HFFc6 (cell line): ENCODE measurements around the gene NAALADL1. TPM values are rescaled to one million over a fixed set of nuclear protein-coding genes. Genes with fewer than 3 reads are reported as not detected.

ENCODE experiments used
- DNase-seq: peaks from one replicate; pipeline ENCODE4 v3.0.0-alpha.2; 2018
- H3K27ac Mint-ChIP-seq: 2 replicates; pipeline ENCODE4 v1.8.0; 2020; ENCODE audit warnings: mild to moderate bottlenecking, mixed read lengths
- H3K27me3 Mint-ChIP-seq: 2 replicates; pipeline ENCODE4 v1.8.0; 2021; ENCODE audit warnings: mild to moderate bottlenecking, moderate library complexity, mixed read lengths; ENCODE audit not compliant: insufficient read depth
- H3K36me3 Mint-ChIP-seq: 2 replicates; pipeline ENCODE4 v1.8.0; 2021; ENCODE audit warnings: low read depth, mixed read lengths
- H3K4me1 Mint-ChIP-seq: 2 replicates; pipeline ENCODE4 v1.8.0; 2020; ENCODE audit warnings: low read depth, mixed read lengths
- H3K4me3 Mint-ChIP-seq: 2 replicates; pipeline ENCODE4 v1.8.0; 2020; ENCODE audit warnings: mild to moderate bottlenecking, moderate library complexity, mixed read lengths
- H3K9me3 Mint-ChIP-seq: 2 replicates; pipeline ENCODE4 v1.8.0; 2020; ENCODE audit warnings: mild to moderate bottlenecking, mixed read lengths
- total RNA-seq, 6 experiments: library from RNA; stranded (reverse); fragmentation: NEBNext Ultra II Directional; extraction: Animal tissue kit (Norgen Biotek cat#: 25700); gene quantifications; 2 replicates in 1 of 6; 3 replicates in 5 of 6; pipeline ENCODE4 v1.2.3, GENCODE V29; 2021
- TF ChIP-seq, protein P1 (sequence below): fragments of 200-600 bp; sonication (generic); IDR thresholded peaks from 2 replicates; pipeline ENCODE4 v1.5.0; 2021; ENCODE audit warnings: antibody characterized with exemption, mild to moderate bottlenecking

The NAALADL1 gene
- total RNA-seq, 6 experiments from 2014 or later = not detected

GRCh38 chr11:65078151-65078550 lies 19.8 kb upstream of the NAALADL1 start:
- Mint-ChIP-seq H3K9me3 (no peaks in the 10 kb centered on the region), H3K27ac (no peak overlapping the region; the same call in 1 of the 2 replicates), H3K4me3 (no peak overlapping the region), H3K36me3 (peaks cover 22% of the 10 kb centered on the region), H3K4me1 (peaks cover 39% of the 10 kb centered on the region), H3K27me3 (peaks cover 2% of the 10 kb centered on the region; the same call in 1 of the 2 replicates)
- TF ChIP-seq, protein P1, sequence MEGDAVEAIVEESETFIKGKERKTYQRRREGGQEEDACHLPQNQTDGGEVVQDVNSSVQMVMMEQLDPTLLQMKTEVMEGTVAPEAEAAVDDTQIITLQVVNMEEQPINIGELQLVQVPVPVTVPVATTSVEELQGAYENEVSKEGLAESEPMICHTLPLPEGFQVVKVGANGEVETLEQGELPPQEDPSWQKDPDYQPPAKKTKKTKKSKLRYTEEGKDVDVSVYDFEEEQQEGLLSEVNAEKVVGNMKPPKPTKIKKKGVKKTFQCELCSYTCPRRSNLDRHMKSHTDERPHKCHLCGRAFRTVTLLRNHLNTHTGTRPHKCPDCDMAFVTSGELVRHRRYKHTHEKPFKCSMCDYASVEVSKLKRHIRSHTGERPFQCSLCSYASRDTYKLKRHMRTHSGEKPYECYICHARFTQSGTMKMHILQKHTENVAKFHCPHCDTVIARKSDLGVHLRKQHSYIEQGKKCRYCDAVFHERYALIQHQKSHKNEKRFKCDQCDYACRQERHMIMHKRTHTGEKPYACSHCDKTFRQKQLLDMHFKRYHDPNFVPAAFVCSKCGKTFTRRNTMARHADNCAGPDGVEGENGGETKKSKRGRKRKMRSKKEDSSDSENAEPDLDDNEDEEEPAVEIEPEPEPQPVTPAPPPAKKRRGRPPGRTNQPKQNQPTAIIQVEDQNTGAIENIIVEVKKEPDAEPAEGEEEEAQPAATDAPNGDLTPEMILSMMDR = peak; percentile 82
- DNase-seq = peak; percentile 24

DNA sequence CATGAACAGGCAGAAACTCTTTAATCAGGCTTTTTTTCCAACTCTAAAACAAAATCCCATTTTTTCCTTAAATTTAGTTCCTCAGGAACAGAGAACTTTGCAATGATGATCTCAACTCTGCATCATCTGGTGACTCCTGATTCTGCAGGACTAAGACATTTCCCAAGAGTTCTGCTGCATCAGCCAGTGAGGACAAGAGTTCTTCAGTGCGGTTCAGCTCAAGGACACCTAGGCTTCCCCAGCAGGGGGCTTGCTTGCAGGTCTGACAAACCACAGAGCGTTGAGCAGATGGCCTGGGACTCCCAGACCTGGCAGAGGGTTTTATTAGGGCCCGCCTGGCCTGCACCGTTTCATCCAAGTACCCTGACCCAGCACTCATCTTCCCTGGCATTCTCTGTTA lies 19.1 kb upstream of the NAALADL1 start:
- peaks cover 32% of the 10 kb centered on the region for H3K4me1 Mint-ChIP-seq
- peak overlapping the region; percentile 21; the same call in 1 of the 2 replicates for H3K27ac Mint-ChIP-seq
- H3K4me3 Mint-ChIP-seq = no peak overlapping the region
- H3K9me3 Mint-ChIP-seq = no peaks in the 10 kb centered on the region
- H3K36me3 Mint-ChIP-seq = peaks cover 16% of the 10 kb centered on the region
- no peak for DNase-seq
- TF ChIP-seq, protein P1 = no peak
- peaks cover 2% of the 10 kb centered on the region; the same call in 1 of the 2 replicates for H3K27me3 Mint-ChIP-seq

GRCh38 chr11:65072631-65072966 lies 14.2 kb upstream of the NAALADL1 start:
- Mint-ChIP-seq H3K9me3 (no peaks in the 10 kb centered on the region), H3K36me3 (peaks cover 8% of the 10 kb centered on the region; the same call in 1 of the 2 replicates), H3K4me1 (peaks cover 3% of the 10 kb centered on the region; the same call in 1 of the 2 replicates), H3K27ac (no peak overlapping the region), H3K27me3 (peaks cover 2% of the 10 kb centered on the region; the same call in 1 of the 2 replicates), H3K4me3 (no peak overlapping the region)
- no peak for DNase-seq
- TF ChIP-seq, protein P1 = no peak

GRCh38 chr11:65071907-65072630 lies 13.7 kb upstream of the NAALADL1 start:
- Mint-ChIP-seq H3K27me3 (peaks cover 2% of the 10 kb centered on the region; the same call in 1 of the 2 replicates), H3K9me3 (no peaks in the 10 kb centered on the region), H3K27ac (no peak overlapping the region), H3K36me3 (peaks cover 4% of the 10 kb centered on the region; the same call in 1 of the 2 replicates), H3K4me3 (no peak overlapping the region), H3K4me1 (no peaks in the 10 kb centered on the region)
- TF ChIP-seq, protein P1 = peak; percentile 12; the same call in 1 of the 2 replicates
- DNase-seq = no peak

DNA sequence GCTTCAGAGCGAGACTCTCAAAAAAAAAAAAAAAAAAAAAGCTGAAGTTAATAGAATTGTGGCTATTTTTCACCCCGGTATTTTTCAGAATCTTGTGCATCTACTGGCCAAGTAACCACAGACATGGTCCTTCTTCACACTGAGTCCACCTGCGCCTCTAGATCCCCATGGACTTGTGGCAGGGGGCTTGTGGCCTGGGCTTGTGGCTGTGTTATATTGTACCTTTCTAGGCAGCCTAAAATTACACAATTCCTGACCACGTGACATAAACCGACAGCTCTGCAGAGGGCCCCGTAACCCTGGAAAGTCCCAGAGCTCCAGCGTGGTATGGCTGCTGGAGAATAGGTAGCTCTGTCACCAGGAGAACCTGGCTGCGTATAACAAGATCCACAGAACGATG lies 10.9 kb upstream of the NAALADL1 start:
- TF ChIP-seq, protein P1 = no peak
- no peak for DNase-seq

More for the DNA sequence above, 10.9 kb upstream of the NAALADL1 start:
- peaks cover 2% of the 10 kb centered on the region; the same call in 1 of the 2 replicates for H3K27me3 Mint-ChIP-seq
- no peaks in the 10 kb centered on the region for H3K36me3 Mint-ChIP-seq
- H3K4me1 Mint-ChIP-seq = no peaks in the 10 kb centered on the region
- no peak overlapping the region for H3K4me3 Mint-ChIP-seq
- no peaks in the 10 kb centered on the region for H3K9me3 Mint-ChIP-seq
- no peak overlapping the region for H3K27ac Mint-ChIP-seq
